ENCODE results near the gene UNC45A.

- TF ChIP-seq CTCF (IDR thresholded peaks at IDR 0.05; ENCODE audit: low read length) (no peak), EZH2 (IDR thresholded peaks at IDR 0.05; ENCODE audit: borderline replicate concordance, low read length) (no peak)
These were observed 6.0 kb downstream of the UNC45A start for GRCh38 chr15:90941038-90941437.

Measured in OCI-LY1 (cell line).